SK-N-SH (cell line): ENCODE data around the gene NEURL2. TPM values are rescaled to one million over a fixed set of nuclear protein-coding genes. Genes with fewer than 3 reads are reported as not detected.

ENCODE experiments used
- CTCF ChIA-PET: fragments of 300-600, 350-600 bp; formaldehyde crosslinking; extraction: SDS; loops from one replicate; lab custom pipeline; 2021; lab: Yijun Ruan, JAX
- POLR2A ChIA-PET: fragments of 350-600 bp; sonication (Branson Sonifier 250); formaldehyde crosslinking; extraction: SDS; loops from one replicate; lab custom pipeline; 2020; ENCODE audit warnings: antibody characterized with exemption, inconsistent platforms; lab: Yijun Ruan, JAX
- DNase-seq: peaks from one replicate; pipeline ENCODE4 v3.0.0; 2012
- H2AFZ ChIP-seq: fragments of 200-600 bp; sonication (generic); 2 replicates; pipeline ENCODE4 v1.8.1; 2016; ENCODE audit warnings: antibody characterized with exemption, mild to moderate bottlenecking, low read depth
- H3F3A ChIP-seq: fragments of 200-600 bp; sonication (generic); replicated peaks from 2 replicates; pipeline ENCODE3; 2016; ENCODE audit warnings: antibody characterized with exemption, mild to moderate bottlenecking; ENCODE audit not compliant: insufficient read depth
- H3K27ac ChIP-seq, 2 experiments: fragments of 200-500 bp in 1 of 2; fragments of 200-600 bp in 1 of 2; sonication (Bioruptor generic) in 1 of 2; sonication (generic), shearing (Covaris generic) in 1 of 2; 2 replicates each; pipeline versions ENCODE4 v1.5.1 to v1.6.1; 2014 to 2016; ENCODE audit warnings: low read depth in 2 of 2, inconsistent platforms in 1 of 2, low read length in 1 of 2, mild to moderate bottlenecking in 1 of 2, mixed read lengths in 1 of 2
- H3K27me3 ChIP-seq: fragments of 200-600 bp; sonication (generic), shearing (Covaris generic); 2 replicates; pipeline ENCODE4 v1.6.1; 2016; ENCODE audit warnings: mixed run types; ENCODE audit not compliant: insufficient read depth
- H3K36me3 ChIP-seq, 2 experiments: fragments of 200-500 bp in 1 of 2; fragments of 200-600 bp in 1 of 2; sonication (Bioruptor generic) in 1 of 2; sonication (generic) in 1 of 2; replicated peaks in 1 of 2; 2 replicates each; pipeline versions ENCODE3 to v1.5.1; 2014 to 2016; ENCODE audit warnings: low read length in 1 of 2, mild to moderate bottlenecking in 1 of 2; ENCODE audit not compliant: insufficient read depth in 2 of 2, control insufficient read depth in 1 of 2
- H3K4me1 ChIP-seq, 2 experiments: fragments of 200-500 bp in 1 of 2; fragments of 200-600 bp in 1 of 2; sonication (Bioruptor generic) in 1 of 2; sonication (generic), shearing (Covaris generic) in 1 of 2; 2 replicates each; pipeline versions ENCODE4 v1.5.1 to v1.6.1; 2014 to 2016; ENCODE audit warnings: low read depth in 1 of 2, low read length in 1 of 2, mixed run types in 1 of 2; ENCODE audit not compliant: insufficient read depth in 2 of 2, control insufficient read depth in 1 of 2
- H3K4me2 ChIP-seq: fragments of 200-600 bp; sonication (generic), shearing (Covaris generic); 2 replicates; pipeline ENCODE4 v1.6.1; 2017; ENCODE audit warnings: mixed run types
- H3K4me3 ChIP-seq, 2 experiments: fragments of 200-500 bp in 1 of 2; fragments of 200-600 bp in 1 of 2; sonication (Bioruptor generic) in 1 of 2; sonication (generic), shearing (Covaris generic) in 1 of 2; 2 replicates each; pipeline versions ENCODE4 v1.5.1 to v1.8.1; 2014 to 2016; ENCODE audit warnings: low read depth in 2 of 2, inconsistent platforms in 1 of 2, low read length in 1 of 2, mild to moderate bottlenecking in 1 of 2, mixed read lengths in 1 of 2, moderate library complexity in 1 of 2
- H3K79me2 ChIP-seq: fragments of 200-600 bp; sonication (generic); 2 replicates; pipeline ENCODE4 v1.8.1; 2017; ENCODE audit warnings: mild to moderate bottlenecking; ENCODE audit not compliant: insufficient read depth
- H3K9ac ChIP-seq: fragments of 200-600 bp; sonication (generic); 2 replicates; pipeline ENCODE4 v1.6.1; 2017; ENCODE audit warnings: mixed run types
- H3K9me2 ChIP-seq: fragments of 200-600 bp; sonication (generic); 2 replicates; pipeline ENCODE4 v1.6.1; 2017; ENCODE audit warnings: mixed run types
- H3K9me3 ChIP-seq: fragments of 200-600 bp; sonication (generic); 2 replicates; pipeline ENCODE4 v1.6.1; 2017; ENCODE audit warnings: mixed run types, mild to moderate bottlenecking, moderate library complexity
- H4K20me1 ChIP-seq: fragments of 200-600 bp; sonication (generic); 2 replicates; pipeline ENCODE4 v1.6.1; 2017; ENCODE audit warnings: mild to moderate bottlenecking, mixed run types; ENCODE audit not compliant: insufficient read depth
- CHD2 ChIP-seq: fragments of 150-350 bp; IDR thresholded peaks from 2 replicates; pipeline ENCODE4 v1.6.1; 2018; ENCODE audit warnings: low read length; ENCODE audit not compliant: partially characterized antibody
- ELF1 ChIP-seq: IDR thresholded peaks from 2 replicates; pipeline ENCODE4 v1.4.0; 2012
- FOSL2 ChIP-seq: IDR thresholded peaks from 2 replicates; pipeline ENCODE4 v1.4.0; 2012; ENCODE audit warnings: low read depth, mild to moderate bottlenecking, moderate library complexity, borderline replicate concordance
- FOXJ3 ChIP-seq: sonication (generic); formaldehyde crosslinking; IDR thresholded peaks from 2 replicates; pipeline ENCODE4 v1.5.1; 2020; ENCODE audit warnings: mild to moderate bottlenecking, missing genetic modification reagents
- FOXM1 ChIP-seq: IDR thresholded peaks from 2 replicates; pipeline ENCODE4 v1.4.0; 2012; ENCODE audit warnings: low read depth, mild to moderate bottlenecking
- GATA2 ChIP-seq: sonication (generic); formaldehyde crosslinking; IDR thresholded peaks from 2 replicates; pipeline ENCODE4 v1.5.0; 2020; ENCODE audit warnings: mild to moderate bottlenecking, missing genetic modification reagents
- JUND ChIP-seq: IDR thresholded peaks from 2 replicates; pipeline ENCODE4 v1.4.0; 2012
- MXI1 ChIP-seq: IDR thresholded peaks from 2 replicates; pipeline ENCODE4 v1.6.1; 2012; ENCODE audit warnings: mild to moderate bottlenecking, low read depth, low read length, improper control_type of control experiment
- NRF1 ChIP-seq: IDR thresholded peaks from 2 replicates; pipeline ENCODE4 v1.6.1; 2012; ENCODE audit warnings: low read depth, mild to moderate bottlenecking, low read length
- RFX5 ChIP-seq: IDR thresholded peaks from 2 replicates; pipeline ENCODE4 v1.6.1; 2012; ENCODE audit warnings: mild to moderate bottlenecking, improper control_type of control experiment, low read length
- SIN3A ChIP-seq: IDR thresholded peaks from 2 replicates; pipeline ENCODE4 v1.6.1; 2012; ENCODE audit warnings: low read depth, mild to moderate bottlenecking, low read length, moderate library complexity, borderline replicate concordance
- TAF1 ChIP-seq: IDR thresholded peaks from 2 replicates; pipeline ENCODE4 v1.6.1; 2012; ENCODE audit warnings: low read depth, mild to moderate bottlenecking, low read length, moderate library complexity, borderline replicate concordance
- TCF12 ChIP-seq: IDR thresholded peaks from 2 replicates; pipeline ENCODE4 v1.4.0; 2012
- YY1 ChIP-seq: IDR thresholded peaks from 2 replicates; pipeline ENCODE4 v1.4.0; 2012; ENCODE audit warnings: low read depth, mild to moderate bottlenecking
- WGBS: methylation state at CpG from one replicate; pipeline ENCODE4 v1.1.6; 2017; ENCODE audit warnings: low lambda C conversion rate; 5-methylcytosine and 5-hydroxymethylcytosine counted together
- polyA plus RNA-seq, 3 experiments: library from polyadenylated mRNA; depleted of rRNA; stranded (reverse); fragments of >200 nt; gene quantifications; 2 replicates each; pipeline ENCODE4 v1.2.3, GENCODE V29; 2012
- TF ChIP-seq, protein P1 (sequence below): IDR thresholded peaks from 2 replicates; pipeline ENCODE4; 2012
- TF ChIP-seq, protein P2 (sequence below): fragments of 200-600 bp; sonication (generic); IDR thresholded peaks from 2 replicates; pipeline ENCODE4 v1.6.1; 2017; ENCODE audit warnings: antibody characterized with exemption, mild to moderate bottlenecking, moderate library complexity
- TF ChIP-seq, protein P3 (sequence below): fragments of 150-350 bp; IDR thresholded peaks from 2 replicates; pipeline ENCODE4 v1.6.1; 2017; ENCODE audit warnings: antibody characterized with exemption, low read length, low read depth, borderline replicate concordance
- TF ChIP-seq, protein P4 (sequence below): IDR thresholded peaks from 2 replicates; pipeline ENCODE4 v1.4.0; 2012; ENCODE audit warnings: low read depth
- TF ChIP-seq, protein P5 (sequence below): IDR thresholded peaks from 2 replicates; pipeline ENCODE4 v1.4.0; 2012; ENCODE audit warnings: low read depth, borderline replicate concordance
- TF ChIP-seq, protein P6 (sequence below): IDR thresholded peaks from 2 replicates; pipeline ENCODE4 v1.4.0; 2012; ENCODE audit warnings: low read depth, borderline replicate concordance
- TF ChIP-seq, protein P7 (sequence below): fragments of 150-350 bp; IDR thresholded peaks from 2 replicates; pipeline ENCODE4 v1.6.1; 2016; ENCODE audit warnings: mild to moderate bottlenecking, low read depth, low read length

Gene NEURL2, protein sequence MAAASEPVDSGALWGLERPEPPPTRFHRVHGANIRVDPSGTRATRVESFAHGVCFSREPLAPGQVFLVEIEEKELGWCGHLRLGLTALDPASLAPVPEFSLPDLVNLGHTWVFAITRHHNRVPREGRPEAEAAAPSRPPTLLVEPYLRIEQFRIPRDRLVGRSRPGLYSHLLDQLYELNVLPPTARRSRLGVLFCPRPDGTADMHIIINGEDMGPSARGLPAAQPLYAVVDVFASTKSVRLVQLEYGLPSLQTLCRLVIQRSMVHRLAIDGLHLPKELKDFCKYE
- 3.5 and 4.7 TPM in 2 replicates for polyA plus RNA-seq (2012; rRNA removed)
- 1.3 and 1.9 TPM in 2 replicates for polyA plus RNA-seq (2012; cell fraction: cytosol; rRNA removed)
- polyA plus RNA-seq (2012; cell fraction: nucleus; rRNA removed) = 21.3 and 22.3 TPM in 2 replicates

DNA sequence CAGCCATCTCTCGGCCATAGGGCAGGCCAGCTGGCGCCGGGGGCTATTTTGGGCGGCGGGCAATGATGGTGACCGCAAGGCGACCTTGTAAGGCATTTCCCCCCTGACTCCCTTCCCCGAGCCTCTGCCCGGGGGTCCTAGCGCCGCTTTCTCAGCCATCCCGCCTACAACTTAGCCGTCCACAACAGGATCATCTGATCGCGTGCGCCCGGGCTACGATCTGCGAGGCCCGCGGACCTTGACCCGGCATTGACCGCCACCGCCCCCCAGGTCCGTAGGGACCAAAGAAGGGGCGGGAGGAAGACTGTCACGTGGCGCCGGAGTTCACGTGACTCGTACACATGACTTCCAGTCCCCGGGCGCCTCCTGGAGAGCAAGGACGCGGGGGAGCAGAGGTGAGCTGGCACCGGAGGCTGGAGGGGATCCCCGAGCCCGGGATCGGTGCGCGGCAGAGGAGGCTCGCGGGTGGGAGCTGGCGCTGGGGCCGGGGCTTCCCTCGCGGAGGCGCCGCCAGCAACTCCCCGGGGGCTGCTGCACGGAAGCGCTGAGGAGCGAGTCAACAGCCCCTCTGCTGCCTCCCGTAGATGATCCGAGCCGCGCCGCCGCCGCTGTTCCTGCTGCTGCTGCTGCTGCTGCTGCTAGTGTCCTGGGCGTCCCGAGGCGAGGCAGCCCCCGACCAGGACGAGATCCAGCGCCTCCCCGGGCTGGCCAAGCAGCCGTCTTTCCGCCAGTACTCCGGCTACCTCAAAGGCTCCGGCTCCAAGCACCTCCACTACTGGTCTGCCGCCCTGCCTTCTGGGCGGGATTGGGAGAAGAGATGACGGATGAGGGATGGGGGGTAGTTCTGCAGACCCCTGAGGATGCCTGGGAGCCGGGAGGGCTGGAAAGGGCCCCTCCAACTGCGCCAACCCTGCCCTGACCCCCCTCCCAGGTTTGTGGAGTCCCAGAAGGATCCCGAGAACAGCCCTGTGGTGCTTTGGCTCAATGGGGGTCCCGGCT, at the start of gene NEURL2, which contains the start of gene CTSA:
NEURL2 (minus strand) TSS at position 224 of the 999 bp plus-strand sequence; CDS start at position 7, 217 bp downstream.
CTSA (plus strand) TSS at position 351 of the 999 bp plus-strand sequence; CDS start at position 585, 234 bp downstream.
- Histone ChIP-seq H3K9me2 (no peaks in the 10 kb centered on the region), H3K27me3 (no peaks in the 10 kb centered on the region), H3K27ac (peak within 1 kb of the TSS; percentile 58 to 89), H3K9ac (peak within 1 kb of the TSS; percentile 82), H3K36me3 (peaks cover 12 to 23% of the 10 kb centered on the region in 2 experiments), H4K20me1 (no peaks in the 10 kb centered on the region), H3K4me2 (peak within 1 kb of the TSS; percentile 94), H3K4me3 (peak within 1 kb of the TSS; percentile 78 to 90), H3K79me2 (peaks cover 19% of the 10 kb centered on the region), H3K9me3 (no peaks in the 10 kb centered on the region), H2AFZ (peak within 1 kb of the TSS; percentile 72), H3F3A (peaks cover 4% of the 10 kb centered on the region), H3K4me1 (peaks cover 0 to 9% of the 10 kb centered on the region in 2 experiments; a peak in 2 of 4 replicates)
- peak; percentile 99 for DNase-seq
- WGBS = under 1% methylated on average over 21 of the region's 78 CpGs
- ChIA-PET CTCF (interaction anchor here (0.9 to 4.5 kb wide), 20 partner anchors 8 to 96 kb away, joined by 3 to 41 read pairs (median 9); partner anchors contain the start of genes ACOT8, PCIF1 and ZSWIM1), POLR2A (interaction anchor here (0.8 to 2.8 kb wide), 11 partner anchors 10 to 80 kb away, joined by 3 to 26 read pairs (median 5); partner anchors contain the start of genes ACOT8, PCIF1, PLTP and SNX21)
- TF ChIP-seq, protein P1, sequence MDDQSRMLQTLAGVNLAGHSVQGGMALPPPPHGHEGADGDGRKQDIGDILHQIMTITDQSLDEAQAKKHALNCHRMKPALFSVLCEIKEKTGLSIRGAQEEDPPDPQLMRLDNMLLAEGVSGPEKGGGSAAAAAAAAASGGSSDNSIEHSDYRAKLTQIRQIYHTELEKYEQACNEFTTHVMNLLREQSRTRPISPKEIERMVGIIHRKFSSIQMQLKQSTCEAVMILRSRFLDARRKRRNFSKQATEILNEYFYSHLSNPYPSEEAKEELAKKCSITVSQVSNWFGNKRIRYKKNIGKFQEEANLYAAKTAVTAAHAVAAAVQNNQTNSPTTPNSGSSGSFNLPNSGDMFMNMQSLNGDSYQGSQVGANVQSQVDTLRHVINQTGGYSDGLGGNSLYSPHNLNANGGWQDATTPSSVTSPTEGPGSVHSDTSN = 0 out of 2 replicates have a peak, but pooled peaks have one; percentile 5
- TF ChIP-seq FOXJ3 (CRISPR knock-in tag) (0 out of 2 replicates have a peak, but pooled peaks have one; percentile 21), MXI1 (peak; percentile 85), SIN3A (peak; percentile 81; the same call in 1 of the 2 replicates), ELF1 (no peak; the same call in none of the 2 replicates), RFX5 (no peak), FOXM1 (no peak), TAF1 (peak; percentile 84), TCF12 (peak; percentile 49; the same call in 1 of the 2 replicates), CHD2 (peak; percentile 72), JUND (peak; percentile 47; the same call in 1 of the 2 replicates), FOSL2 (peak; percentile 2; the same call in 1 of the 2 replicates), YY1 (peak; percentile 86), NRF1 (no peak), GATA2 (CRISPR knock-in tag) (no peak)
- TF ChIP-seq, protein P2, sequence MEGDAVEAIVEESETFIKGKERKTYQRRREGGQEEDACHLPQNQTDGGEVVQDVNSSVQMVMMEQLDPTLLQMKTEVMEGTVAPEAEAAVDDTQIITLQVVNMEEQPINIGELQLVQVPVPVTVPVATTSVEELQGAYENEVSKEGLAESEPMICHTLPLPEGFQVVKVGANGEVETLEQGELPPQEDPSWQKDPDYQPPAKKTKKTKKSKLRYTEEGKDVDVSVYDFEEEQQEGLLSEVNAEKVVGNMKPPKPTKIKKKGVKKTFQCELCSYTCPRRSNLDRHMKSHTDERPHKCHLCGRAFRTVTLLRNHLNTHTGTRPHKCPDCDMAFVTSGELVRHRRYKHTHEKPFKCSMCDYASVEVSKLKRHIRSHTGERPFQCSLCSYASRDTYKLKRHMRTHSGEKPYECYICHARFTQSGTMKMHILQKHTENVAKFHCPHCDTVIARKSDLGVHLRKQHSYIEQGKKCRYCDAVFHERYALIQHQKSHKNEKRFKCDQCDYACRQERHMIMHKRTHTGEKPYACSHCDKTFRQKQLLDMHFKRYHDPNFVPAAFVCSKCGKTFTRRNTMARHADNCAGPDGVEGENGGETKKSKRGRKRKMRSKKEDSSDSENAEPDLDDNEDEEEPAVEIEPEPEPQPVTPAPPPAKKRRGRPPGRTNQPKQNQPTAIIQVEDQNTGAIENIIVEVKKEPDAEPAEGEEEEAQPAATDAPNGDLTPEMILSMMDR = no peak
- TF ChIP-seq, protein P3, sequence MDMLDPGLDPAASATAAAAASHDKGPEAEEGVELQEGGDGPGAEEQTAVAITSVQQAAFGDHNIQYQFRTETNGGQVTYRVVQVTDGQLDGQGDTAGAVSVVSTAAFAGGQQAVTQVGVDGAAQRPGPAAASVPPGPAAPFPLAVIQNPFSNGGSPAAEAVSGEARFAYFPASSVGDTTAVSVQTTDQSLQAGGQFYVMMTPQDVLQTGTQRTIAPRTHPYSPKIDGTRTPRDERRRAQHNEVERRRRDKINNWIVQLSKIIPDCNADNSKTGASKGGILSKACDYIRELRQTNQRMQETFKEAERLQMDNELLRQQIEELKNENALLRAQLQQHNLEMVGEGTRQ = peak; percentile 98
- TF ChIP-seq, protein P4, sequence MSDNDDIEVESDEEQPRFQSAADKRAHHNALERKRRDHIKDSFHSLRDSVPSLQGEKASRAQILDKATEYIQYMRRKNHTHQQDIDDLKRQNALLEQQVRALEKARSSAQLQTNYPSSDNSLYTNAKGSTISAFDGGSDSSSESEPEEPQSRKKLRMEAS = peak; percentile 91
- TF ChIP-seq, protein P5, sequence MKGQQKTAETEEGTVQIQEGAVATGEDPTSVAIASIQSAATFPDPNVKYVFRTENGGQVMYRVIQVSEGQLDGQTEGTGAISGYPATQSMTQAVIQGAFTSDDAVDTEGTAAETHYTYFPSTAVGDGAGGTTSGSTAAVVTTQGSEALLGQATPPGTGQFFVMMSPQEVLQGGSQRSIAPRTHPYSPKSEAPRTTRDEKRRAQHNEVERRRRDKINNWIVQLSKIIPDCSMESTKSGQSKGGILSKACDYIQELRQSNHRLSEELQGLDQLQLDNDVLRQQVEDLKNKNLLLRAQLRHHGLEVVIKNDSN = peak; percentile 100
- TF ChIP-seq, protein P6, sequence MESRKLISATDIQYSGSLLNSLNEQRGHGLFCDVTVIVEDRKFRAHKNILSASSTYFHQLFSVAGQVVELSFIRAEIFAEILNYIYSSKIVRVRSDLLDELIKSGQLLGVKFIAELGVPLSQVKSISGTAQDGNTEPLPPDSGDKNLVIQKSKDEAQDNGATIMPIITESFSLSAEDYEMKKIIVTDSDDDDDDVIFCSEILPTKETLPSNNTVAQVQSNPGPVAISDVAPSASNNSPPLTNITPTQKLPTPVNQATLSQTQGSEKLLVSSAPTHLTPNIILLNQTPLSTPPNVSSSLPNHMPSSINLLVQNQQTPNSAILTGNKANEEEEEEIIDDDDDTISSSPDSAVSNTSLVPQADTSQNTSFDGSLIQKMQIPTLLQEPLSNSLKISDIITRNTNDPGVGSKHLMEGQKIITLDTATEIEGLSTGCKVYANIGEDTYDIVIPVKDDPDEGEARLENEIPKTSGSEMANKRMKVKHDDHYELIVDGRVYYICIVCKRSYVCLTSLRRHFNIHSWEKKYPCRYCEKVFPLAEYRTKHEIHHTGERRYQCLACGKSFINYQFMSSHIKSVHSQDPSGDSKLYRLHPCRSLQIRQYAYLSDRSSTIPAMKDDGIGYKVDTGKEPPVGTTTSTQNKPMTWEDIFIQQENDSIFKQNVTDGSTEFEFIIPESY = peak; percentile 25; the same call in 1 of the 2 replicates
- TF ChIP-seq, protein P7, sequence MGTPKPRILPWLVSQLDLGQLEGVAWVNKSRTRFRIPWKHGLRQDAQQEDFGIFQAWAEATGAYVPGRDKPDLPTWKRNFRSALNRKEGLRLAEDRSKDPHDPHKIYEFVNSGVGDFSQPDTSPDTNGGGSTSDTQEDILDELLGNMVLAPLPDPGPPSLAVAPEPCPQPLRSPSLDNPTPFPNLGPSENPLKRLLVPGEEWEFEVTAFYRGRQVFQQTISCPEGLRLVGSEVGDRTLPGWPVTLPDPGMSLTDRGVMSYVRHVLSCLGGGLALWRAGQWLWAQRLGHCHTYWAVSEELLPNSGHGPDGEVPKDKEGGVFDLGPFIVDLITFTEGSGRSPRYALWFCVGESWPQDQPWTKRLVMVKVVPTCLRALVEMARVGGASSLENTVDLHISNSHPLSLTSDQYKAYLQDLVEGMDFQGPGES = no peak
